NCI-H510A treated with DMSO at 0.1 percent for 48 hours (cell line): ENCODE data around the gene SLC30A1.
A peak's percentile ranks its signal among the peaks of the same experiment; 100 is the strongest.
"Not testable (repeated sequence)": the region's sequence is repeated elsewhere in the genome, so short reads cannot be mapped to it uniquely, and the experiment has no call there.

Source experiments
- DNase-seq: peaks from one replicate; lab custom pipeline; 2025; lab: John Stamatoyannopoulos, UW

SLC30A1 gene

DNA sequence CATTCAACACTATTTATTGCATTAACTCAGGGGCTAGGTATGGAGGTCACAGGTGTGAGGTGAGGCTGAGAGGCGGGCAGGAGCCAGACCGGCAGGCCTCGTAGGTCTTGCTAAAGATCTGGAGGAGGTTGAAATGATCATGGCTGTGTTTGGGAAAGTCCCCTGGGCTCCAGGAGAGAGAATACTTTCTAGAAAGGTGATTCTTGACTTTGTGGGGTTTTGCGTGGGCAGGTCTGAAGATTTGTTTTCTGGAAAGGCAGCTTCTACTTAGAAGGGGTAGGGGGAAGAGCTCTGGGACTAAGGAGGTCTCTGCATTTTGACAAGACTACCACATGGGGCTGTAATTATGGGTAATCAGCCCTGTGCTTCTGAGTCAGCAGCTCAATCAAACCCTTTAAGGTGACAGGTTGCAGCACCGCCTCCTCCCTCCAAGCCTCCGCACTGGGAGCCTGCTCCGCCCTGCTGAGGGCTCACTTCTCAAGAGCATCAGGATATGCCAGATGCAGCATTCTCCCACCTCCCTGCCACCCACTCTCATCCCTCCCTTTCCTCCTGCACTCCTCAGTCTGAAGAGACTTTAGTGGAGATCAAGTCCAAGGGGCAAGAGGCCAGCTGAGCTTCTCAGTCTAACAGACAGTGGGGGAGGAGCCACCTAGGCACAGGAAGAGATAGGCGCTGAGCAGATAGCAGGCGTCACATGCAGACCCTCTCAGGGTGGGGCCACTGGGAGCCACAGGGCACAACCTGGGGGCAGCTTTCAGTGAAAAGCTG is 30.5 kb downstream of the SLC30A1 start:
- DNase-seq: peak; percentile 30

DNA sequence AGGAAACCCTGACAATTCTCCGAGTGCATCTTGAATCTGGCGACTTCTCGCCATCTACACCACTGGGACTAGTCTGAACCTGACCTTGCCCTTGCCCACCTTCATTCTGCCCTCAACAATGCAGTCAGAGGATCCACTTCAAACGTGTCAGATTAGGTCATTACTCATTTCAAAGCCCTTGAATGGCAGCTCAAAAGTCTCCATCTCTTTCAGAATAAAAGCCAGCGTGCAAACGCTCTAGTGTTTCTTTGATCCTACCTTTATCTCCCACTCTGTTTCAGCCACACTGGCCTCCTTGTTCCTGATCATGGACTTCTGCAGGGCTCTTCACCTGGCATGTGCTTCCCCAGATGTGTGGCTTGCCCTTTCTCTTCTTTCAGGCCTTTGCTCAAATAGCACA is 31.3 kb downstream of the SLC30A1 start:
- peak; percentile 28 for DNase-seq

DNA sequence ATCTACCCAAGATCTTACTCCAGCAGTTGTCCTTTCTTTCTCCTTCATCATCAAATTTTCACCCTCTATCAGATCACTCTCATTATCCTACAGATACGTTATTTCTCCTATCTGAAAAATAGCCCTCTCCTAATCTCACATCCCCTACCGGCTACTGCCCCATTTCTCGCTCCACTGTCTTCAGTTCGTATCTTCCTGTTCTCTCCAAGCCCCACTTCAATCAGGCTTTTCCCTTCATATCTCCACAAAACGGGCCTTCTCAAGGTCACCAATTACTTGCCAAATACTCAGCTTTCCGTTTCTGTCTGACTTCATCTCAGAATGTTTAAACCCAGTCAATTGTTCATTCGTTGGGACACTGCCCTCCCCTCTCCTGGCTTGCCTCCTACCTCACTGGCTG is 32.4 kb downstream of the SLC30A1 start:
- DNase-seq: no peak

DNA sequence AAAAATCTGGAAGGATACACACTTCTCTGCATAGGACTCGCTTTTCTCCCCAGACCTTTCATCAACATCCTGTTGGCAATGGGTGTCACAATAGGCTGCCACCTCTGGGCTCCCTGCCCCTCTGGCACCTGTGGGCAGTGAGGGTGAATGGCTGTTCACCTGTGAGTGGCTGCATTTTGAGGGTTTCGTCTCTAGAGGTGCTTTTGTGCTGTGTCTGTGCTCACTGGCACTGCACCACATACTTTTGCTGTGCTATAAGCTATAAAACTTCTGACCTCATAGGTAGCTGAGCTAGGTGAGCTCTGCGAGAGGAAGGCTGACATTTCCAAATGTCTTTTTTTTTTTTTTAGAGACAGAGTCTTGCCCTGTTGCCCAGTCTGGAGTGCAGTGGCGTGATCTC is 35.9 kb downstream of the SLC30A1 start:
- DNase-seq: no peak

DNA sequence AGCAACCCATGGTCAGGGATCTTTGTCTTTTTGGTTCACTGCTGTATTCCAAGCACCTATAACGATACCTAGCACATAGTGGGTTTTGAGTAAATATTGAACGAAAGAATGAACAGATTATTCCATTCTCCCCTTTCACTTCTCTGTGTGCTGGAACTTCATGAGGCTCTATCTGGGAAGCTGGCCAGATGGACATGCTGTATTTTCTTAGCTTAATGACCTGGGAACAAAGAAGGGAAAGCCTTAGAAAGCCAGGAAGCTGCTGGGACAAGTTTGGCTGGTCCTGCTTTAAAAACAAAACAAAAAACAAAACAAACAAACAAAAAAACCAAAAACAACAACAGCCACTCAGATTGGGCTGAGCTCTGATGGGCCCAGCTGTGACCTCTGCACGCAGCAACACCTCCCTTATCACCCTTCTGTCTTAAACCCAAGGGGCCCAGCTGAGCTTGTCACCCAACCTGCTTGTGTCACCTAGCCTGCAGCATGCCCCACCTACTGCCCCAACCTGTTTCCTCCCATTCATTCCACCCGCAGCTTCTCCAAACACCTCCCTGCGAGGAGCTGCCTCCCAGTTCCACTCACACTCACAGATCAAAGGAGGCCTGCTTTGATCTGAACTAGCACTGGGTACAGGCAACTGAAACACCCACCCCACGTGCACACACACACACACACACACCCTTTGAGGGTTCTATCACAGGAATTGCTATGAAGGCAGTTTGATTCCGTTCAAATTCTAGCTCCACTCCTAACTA is 37.1 kb downstream of the SLC30A1 start:
- peak; percentile 11 for DNase-seq

DNA sequence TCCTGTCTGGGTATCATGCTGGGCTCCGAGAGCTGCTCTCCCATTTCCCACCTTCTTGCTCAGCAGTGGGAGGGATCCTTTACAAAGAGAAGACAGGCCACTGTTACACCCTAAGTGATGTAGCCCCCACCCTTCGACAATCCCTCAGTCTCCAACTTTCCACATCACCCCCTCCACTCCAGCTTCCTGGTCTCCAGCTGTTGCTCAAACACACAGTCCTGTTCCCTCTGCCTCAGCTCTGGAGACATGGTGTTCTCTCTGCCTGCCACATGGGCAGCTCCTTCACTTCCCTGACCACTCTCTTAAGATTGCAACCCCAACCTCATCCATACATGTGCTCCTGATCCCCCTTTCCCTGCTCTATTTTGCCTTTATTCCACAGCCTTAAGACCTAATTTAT is 37.7 kb downstream of the SLC30A1 start:
- no peak for DNase-seq

DNA sequence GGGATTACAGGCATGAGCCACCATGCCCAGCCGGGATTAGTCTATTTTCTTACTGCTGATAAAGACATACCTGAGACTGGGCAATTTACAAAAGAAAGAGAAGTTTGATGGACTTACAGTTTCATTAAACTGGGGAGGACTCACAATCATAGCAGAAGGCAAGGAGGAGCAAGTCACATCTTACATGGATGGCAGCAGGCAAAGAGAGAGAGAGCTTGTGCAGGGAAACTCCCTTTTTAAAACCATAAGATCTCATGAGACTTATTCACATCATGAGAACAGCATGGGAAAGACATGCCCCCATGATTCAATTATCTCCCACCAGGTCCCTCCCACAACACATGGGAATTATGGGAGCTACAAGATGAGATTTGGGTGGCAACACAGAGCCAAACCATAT is 38.1 kb downstream of the SLC30A1 start:
- not testable (repeated sequence) for DNase-seq

DNA sequence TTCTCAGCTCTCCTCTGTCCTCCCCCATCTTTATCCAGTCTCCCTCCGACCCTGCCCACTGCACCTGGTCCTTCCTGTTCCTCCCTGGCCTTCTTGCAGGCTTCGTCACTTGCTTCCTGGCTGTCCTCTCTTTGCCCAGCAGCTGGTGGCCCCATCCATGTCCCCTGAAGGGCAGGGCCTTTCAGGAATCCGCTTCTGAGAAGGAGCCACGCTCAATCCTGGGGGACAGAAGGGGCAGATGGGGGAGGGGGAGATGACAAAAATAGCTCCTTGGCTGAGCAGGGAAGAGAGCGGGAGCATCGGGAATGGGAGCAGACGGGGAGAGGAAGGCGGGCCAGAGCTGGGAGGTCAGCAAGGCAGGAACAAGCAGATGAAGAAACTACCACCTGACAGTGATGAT is 40.7 kb downstream of the SLC30A1 start:
- DNase-seq: no peak

DNA sequence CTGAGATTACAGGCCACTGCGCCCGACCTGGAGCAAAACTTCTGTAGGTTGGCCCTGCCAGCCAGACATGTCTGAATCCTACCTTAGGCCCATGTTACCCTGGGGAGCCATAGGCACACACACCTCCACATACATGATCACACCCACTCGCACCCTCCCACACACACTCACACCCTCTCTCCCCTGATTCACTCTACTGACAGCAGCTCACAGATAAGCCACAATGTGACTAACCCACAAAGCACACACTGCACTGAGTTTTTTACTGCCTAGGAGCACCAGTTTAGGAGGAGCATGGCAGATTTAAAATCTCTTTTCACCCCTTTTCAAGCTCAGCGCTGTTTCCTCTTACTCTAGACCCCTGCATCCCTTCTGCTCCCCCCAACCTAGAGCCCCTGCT is 41.7 kb downstream of the SLC30A1 start:
- DNase-seq: no peak

DNA sequence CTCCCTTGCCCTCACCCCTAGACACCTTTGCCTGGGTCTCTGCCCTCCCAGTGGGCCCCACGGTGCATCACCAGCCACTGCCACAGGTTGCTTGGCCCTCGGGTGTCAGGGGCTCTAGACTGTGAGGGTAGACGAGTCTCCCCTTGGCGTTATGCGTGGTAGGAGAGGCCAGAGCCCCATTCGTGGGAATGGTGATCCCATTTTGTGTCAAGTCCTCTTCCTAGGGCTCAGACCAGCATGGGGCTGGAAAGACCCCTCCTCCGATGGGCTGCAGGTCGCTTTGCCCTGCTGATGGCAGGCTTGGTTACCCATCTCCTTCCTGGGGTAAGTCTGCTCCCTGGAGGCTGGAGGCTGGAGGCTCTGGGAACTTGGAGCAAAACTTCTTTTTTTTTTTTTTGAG is 42.4 kb downstream of the SLC30A1 start:
- no peak for DNase-seq

DNA sequence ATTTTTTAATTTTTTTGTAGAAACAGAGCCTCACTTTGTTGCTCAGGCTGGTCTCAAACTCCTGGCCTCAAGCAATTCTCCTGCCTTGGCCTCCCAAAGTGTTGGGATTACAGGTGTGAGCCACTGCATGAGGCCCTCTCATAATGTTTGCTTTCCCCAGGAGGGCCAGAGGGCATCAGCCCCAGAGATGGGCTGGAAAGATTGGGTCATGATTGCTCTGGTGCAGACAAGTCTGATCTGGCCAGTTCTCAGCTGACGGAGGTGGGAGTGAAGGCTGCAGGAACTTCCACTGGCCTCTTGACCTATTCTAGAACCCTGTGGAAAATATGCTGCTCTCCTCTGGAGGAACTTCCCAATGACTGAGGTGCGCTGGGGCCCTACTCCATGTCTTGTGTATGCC is 43.6 kb downstream of the SLC30A1 start:
- DNase-seq: no peak

DNA sequence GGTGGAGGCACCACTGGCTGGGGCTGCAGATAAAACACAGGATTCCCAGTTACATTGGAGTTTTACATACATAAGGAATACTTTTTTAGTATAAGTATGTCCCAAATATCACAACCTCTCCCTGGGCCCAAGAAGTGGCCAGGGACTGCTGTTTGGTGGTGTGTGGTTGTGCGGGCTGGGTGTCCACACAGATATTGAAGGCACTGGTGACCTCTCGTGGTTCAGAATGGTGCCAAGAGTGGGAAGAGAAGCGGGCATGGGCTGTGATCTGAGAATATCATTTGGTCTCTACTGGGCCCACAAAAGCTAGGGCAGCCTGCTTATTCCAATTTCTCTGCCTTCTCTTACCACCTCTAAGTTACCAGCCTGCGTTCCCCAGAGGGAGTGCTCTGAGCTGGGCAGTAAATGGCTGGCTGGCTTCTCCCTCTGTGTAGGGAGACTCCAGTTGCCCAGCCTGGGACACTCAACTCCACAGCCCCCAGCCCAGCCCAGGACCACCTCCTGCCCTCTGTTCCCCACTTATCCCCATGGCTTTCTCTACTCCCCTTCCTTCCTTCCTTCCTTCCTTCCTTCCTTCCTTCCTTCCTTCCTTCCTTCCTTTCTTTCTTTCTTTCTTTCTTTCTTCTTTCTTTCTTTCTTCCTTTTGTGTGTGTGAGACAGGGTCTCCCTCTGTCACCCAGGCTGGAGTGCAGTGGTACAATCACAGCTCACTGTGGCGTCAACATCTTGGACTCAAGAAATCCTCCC is 44.2 kb downstream of the SLC30A1 start:
- no peak for DNase-seq

DNA sequence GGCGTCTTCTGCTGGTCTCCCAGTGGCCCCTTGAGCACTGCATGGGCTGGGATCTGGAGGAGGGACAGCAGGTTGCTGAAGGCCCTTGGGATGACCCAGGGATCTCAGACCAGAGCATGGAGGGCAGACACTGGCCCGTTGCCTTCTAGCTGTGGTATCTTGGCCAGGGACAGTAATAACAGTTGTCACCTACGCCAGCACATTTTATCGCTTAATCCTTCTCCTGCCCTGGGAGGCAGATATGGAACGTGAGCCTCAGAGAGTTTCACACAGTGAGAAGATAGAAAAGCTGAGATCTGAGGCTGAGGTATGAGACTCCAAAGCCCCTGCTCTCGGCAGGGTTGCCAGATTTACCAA is 46.9 kb downstream of the SLC30A1 start:
- DNase-seq: no peak

DNA sequence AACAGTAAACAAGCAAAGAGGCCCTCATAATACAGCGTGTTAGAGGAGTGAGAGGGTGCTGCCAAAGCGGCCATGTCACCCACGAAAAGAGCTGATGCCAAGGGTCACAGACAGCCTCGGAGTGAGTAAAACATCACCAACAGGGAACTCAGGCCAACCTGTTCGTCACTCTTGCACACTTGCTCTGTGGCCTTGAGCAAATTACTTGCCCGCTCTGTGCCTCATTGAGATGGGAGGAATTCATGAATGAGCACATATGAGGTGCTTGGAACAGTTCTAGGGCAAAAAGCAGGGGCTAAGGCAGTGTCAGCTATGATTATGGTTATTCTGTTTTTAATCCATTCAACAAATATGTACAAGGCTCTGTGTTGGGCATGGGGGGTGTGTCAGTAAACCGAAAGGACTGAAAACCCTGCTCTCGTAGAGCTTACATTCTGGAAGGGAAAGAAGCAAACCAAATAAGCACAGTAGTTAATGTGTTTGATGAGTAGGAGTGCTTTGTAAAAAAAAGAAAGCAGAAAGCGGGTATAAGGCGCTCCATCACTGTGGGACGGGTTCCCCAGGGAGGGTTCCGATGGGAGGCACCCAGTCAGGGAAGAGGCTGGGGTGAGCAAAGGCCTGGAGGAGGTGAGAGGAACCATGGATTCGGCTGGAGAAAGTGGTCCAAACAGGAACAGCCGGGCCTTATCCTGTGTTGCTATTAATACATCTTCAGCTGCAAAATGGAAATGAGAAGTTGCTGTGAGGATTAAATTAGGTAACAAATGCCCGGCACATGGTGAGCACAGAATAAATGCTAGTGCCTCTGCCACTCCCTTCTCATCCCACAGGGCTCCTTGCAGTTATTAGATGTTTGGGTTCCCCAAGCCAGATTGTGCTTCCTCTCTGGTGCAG is 47.5 kb downstream of the SLC30A1 start:
- no peak for DNase-seq

DNA sequence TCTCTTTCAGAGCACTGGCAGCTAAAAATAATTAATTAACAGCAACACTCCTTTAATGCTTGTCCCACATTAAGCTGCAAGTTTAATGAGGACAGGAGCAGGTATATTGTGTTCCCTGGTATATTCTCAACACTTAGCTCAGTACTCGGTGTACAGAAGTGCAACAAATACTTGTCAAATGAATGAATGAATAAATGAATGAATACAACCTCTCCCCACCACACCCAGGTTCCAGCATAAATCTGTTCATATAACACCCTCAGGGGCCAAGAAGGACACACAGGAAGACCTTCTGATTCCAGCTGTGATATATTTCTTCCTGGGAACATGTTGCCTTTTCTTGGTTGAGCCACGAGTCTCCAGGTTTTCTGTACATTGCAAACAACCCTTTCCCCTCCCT is 48.9 kb downstream of the SLC30A1 start:
- no peak for DNase-seq

DNA sequence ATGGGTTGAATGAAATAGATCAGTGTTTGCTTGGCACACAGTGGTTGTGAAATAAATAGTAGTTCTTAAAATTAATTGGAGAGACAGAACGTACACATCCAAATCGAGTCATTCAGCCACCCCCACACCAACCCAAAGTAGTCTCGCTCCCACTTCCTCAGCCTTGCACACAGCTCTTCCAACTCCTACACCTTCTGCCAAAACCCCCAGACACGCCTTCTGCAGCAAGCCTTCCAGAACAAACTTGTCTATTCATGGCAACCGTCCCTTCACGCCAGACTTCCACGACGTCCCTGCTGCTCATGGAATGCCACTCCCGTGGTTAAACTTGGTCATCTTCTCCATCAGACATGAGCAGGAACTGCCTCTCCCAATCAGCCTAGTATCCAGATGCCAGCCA is 49.5 kb downstream of the SLC30A1 start:
- DNase-seq: no peak

DNA sequence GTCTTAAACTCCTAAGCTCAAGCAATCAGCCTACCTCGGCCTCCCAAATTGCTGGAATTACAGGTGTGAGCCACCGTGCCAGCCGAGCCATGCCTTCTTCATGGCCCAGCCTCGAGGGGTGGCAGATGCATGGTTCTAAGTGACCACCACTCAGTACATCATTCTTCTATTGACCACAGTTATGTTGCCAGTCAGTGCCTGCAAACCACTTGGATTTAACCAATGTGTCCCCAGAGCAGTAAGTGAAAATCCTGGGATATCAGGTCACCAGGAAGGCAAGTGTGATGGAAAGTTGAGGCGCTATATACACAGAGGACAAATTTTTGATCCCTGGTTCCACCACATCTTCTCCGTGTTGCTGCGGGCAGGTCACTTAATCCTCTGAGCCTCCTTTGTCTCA is 50.0 kb downstream of the SLC30A1 start:
- no peak for DNase-seq

DNA sequence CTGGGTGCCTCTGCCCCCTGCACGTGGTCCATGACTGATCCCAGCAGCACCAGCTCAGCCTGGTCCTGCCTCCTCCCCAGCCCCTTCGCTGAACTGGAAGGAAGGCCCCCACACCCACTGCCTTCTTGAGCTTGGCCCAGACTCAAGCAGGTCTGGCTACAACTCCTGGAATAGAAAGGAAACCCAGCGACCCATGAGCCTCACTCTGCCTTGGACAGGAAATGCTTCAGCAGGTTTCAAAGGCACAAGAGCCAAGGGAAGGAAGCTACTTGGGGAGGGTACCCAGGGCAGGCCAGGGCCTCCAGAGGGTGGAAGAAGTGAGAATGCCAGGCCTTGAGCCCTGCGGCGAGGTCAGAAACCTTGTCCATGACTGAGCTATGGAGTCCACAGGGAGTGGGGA is 51.1 kb downstream of the SLC30A1 start:
- no peak for DNase-seq

DNA sequence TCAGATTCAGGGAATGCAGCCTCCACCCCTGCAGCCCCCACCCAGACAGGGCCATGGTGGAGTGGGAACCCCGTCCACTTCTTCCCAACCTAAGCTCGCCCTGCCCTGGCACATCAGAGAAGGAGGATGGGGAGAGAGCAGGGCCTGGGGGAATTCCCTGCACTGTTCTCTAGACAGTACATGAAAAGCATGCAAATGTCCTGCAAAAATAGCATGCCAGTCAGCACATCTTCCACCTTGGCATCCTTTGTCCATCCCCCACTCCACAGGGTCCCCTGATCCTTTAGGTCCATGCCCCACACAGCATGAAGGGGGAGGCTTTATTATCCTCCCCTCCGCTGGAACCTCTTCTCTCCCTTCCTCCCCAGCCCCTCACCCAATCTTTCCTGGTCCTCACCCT is 52.0 kb downstream of the SLC30A1 start:
- DNase-seq: no peak

DNA sequence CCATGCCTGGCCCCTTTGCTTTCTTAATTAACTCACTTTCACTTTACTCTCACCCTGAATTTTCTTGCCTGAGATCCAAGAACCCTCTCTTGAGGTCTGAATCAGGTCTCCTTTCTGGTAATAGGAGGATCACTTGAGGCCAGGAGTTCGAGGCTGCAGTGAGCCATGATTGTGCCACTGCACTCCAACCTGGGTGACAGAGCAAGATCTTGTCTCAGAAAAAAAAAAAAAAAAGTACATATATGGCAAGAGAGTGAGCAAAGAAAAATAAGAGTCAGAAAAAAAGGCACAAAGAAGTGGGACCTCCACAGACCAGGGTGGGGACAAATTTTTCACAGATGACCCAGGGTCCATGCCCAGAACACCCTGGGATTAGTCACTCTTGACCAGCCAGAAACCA is 52.9 kb downstream of the SLC30A1 start:
- DNase-seq: no peak

DNA sequence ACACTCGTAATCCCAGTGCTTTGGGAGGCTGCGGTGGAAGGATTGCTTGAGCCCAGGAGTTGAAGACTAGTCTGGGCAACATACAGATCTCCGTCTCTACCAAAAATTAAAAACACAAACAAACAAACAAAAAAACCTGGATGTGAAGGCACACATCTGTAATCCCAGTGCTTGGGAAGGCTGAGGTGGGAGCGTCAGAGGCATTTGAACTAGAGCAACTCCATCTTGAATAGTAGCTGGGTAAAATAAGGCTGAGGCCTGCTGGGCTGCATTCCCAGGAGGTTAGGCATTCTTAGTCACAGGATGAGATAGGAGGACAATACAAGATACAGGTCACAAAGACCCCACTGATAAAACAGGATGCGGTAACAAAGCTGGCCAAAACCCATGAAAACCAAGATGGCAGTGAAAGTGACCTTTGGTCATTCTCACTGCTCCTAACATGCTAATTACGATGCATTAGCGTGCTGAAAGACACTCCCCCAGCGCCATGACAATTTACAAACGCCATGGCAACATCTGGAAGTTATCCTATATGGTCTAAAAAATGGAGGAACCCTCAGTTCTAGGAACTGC is 53.8 kb downstream of the SLC30A1 start:
- DNase-seq: no peak

DNA sequence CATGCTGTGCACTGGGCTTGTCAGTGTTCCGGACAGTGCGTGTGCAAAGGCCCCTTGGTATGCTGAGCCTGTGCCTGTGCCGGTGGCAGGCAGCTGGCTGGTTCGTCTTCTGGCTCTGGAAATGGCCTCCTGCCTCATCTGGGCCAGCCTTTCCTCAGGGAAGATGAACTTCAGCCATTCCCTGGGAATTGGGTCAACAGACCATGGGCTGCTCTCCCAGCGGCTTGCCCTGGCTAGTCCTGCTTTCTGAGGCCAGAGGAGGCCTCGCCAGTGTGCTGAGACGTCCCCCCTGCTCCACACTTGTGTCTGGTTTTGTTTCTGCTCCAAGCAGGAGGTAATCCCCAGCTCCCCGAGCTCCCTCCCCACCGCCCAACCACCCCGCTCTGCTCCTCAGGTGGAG is 54.4 kb downstream of the SLC30A1 start:
- DNase-seq: no peak
